ENCODE data around the gene APH1A. TPM values are rescaled to one million over a fixed set of nuclear protein-coding genes. Genes with fewer than 3 reads are reported as not detected.
"Not testable (repeated sequence)": the region's sequence is repeated elsewhere in the genome, so short reads cannot be mapped to it uniquely, and the experiment has no call there.

Gene APH1A
- total RNA-seq, 2 experiments from 2014 or later, result 62.4 to 89.3 TPM

DNA sequence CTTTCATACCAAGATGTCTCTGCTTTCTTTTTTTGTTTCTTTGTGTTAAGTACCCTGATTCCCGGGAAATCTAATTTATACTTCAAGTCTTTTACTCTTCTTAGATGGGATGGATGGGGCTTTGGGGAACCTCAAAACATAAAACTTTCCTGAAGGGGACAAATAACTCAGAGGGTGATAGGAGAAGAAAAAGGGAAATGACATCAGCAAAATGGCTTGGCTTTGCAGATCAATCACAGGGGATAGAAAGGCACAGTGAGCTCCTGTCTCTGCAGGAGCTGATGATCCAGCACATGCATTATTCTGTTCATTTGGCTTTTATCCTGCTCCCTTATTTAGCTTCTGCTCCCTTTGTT, 12.6 kb downstream of the APH1A start:
- no peak for ATAC-seq
- Mint-ChIP-seq H3K4me1 (peaks cover 11% of the 10 kb centered on the region), H3K36me3 (ENCODE audit: low read depth) (no peaks in the 10 kb centered on the region), H3K27ac (no peak overlapping the region), H3K4me3 (peak overlapping the region; percentile 40), H3K27me3 (peaks cover 28% of the 10 kb centered on the region), H3K9me3 (ENCODE audit: low read depth) (no peaks in the 10 kb centered on the region)
- DNase-seq, result no peak
- ChIA-PET CTCF (interaction anchor here (0.7 to 3.7 kb wide), 30 partner anchors 8 to 750 kb away, joined by 3 to 23 read pairs (median 4); partner anchors contain the start of genes APH1A, C1orf54, FALEC and PRPF3), POLR2A (interaction anchor here (0.6 to 1.5 kb wide), 5 partner anchors 17 to 108 kb away, joined by 3 to 8 read pairs (median 4); partner anchors contain the start of genes ANP32E, PRPF3 and RPRD2)
- intact Hi-C loops (cut with DNase I, micrococcal nuclease), result loop anchor here (1.0 to 10.0 kb wide), 9 partner anchors 13 to 741 kb away; partner anchors contain the start of genes PRPF3 (in 2 of the 2), APH1A (in 1 of the 2) and TARS2 (in 1 of the 2)

DNA sequence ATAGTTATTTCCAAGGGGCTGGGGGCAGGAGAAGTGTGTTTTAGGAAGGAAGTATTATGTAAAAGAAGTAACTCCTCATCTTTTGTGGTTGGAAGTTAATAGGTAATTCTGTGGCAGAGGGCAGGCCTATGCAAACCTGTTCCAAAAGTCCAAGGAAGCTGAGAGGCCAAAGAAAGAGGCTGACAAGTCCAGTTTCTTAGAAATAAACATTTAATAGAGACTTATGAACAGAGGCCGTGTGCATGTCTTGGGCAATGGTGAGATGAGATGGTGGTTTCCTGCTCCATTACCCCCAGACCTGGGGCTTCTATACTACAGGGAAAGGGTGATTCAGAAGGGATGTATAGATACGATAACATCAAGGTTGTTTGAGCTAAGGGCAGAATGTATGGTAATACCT, 18.9 kb downstream of the APH1A start:
- ChIA-PET POLR2A (interaction anchor here (0.7 kb wide), 1 partner anchor 76 kb away, joined by 5 read pairs; no protein-coding TSS in a partner anchor), CTCF (no interaction called here)
- ATAC-seq (no peak), DNase-seq (no peak)
- Mint-ChIP-seq H3K4me1 (no peaks in the 10 kb centered on the region), H3K9me3 (ENCODE audit: low read depth) (no peaks in the 10 kb centered on the region), H3K27me3 (peaks cover 4% of the 10 kb centered on the region), H3K36me3 (ENCODE audit: low read depth) (no peaks in the 10 kb centered on the region), H3K27ac (no peak overlapping the region), H3K4me3 (no peak overlapping the region)
- intact Hi-C loops (cut with DNase I, micrococcal nuclease), result loop anchor here (10.0 kb wide), 3 partner anchors 185 to 285 kb away; partner anchors contain the start of gene TARS2 (in 1 of the 2)

DNA sequence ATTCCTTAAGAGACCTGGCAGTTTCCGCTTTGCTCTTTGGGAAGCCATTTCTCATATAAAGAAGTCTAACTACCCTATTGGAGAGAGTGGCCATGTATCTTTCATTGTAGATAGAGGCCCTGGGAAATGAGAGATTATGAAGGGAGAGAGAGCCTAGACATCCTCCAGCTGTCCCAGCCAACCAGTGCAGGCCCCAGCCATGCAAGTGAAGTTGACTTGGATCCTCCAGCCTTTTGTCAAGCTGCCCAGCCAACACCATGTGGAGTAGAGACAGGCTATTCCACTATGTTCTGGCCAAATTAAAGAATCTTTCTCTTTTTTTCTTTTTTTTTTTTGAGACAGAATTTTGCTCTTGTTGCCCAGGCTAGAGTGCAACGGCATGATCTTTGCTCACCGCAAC, 25.8 kb downstream of the APH1A start:
- no peak overlapping the region for H3K4me3 Mint-ChIP-seq
- H3K27me3 Mint-ChIP-seq, result no peaks in the 10 kb centered on the region
- DNase-seq (no peak), ATAC-seq (no peak)
- H3K27ac Mint-ChIP-seq, result no peak overlapping the region
- CTCF ChIA-PET, result no interaction called here
- POLR2A ChIA-PET, result interaction anchor here (0.6 kb wide), 1 partner anchor 45 kb away, joined by 7 read pairs; no protein-coding TSS in a partner anchor
- intact Hi-C loops (cut with DNase I, micrococcal nuclease), result no loop called here
- H3K9me3 Mint-ChIP-seq (ENCODE audit: low read depth), result no peaks in the 10 kb centered on the region
- H3K4me1 Mint-ChIP-seq, result no peaks in the 10 kb centered on the region
- no peaks in the 10 kb centered on the region for H3K36me3 Mint-ChIP-seq (ENCODE audit: low read depth)

GRCh38 chr1:150237746-150238145, 31.1 kb downstream of the APH1A start:
- no peak for DNase-seq
- CTCF ChIA-PET, result interaction anchor here (0.6 kb wide), 1 partner anchor 405 kb away, joined by 3 read pairs; no protein-coding TSS in a partner anchor
- no peak for ATAC-seq
- POLR2A ChIA-PET, result no interaction called here
- intact Hi-C loops (cut with DNase I, micrococcal nuclease), result loop anchor here (2.0 to 10.0 kb wide), 4 partner anchors 45 to 377 kb away; partner anchors contain the start of genes CIART (in 1 of the 2) and OTUD7B (in 1 of the 2)
- H3K36me3 Mint-ChIP-seq (ENCODE audit: low read depth), result peaks cover 12% of the 10 kb centered on the region
- H3K27ac Mint-ChIP-seq, result no peak overlapping the region
- no peaks in the 10 kb centered on the region for H3K27me3 Mint-ChIP-seq
- no peak overlapping the region for H3K4me3 Mint-ChIP-seq
- peaks cover 12% of the 10 kb centered on the region for H3K4me1 Mint-ChIP-seq
- H3K9me3 Mint-ChIP-seq (ENCODE audit: low read depth), result no peaks in the 10 kb centered on the region

- peaks cover 14% of the 10 kb centered on the region for H3K4me1 Mint-ChIP-seq
- H3K4me3 Mint-ChIP-seq; H3K9me3 Mint-ChIP-seq (ENCODE audit: low read depth); DNase-seq; H3K27ac Mint-ChIP-seq; POLR2A ChIA-PET; ATAC-seq; H3K27me3 Mint-ChIP-seq: not testable (repeated sequence)
- CTCF ChIA-PET, result interaction anchor here (0.6 kb wide), 2 partner anchors 88 to 406 kb away, joined by 3 read pairs; no protein-coding TSS in a partner anchor
- peaks cover 12% of the 10 kb centered on the region for H3K36me3 Mint-ChIP-seq (ENCODE audit: low read depth)
- intact Hi-C loops (cut with DNase I, micrococcal nuclease), result loop anchor here (2.0 to 10.0 kb wide), 4 partner anchors 45 to 378 kb away; partner anchors contain the start of genes CIART (in 1 of the 2) and OTUD7B (in 1 of the 2)
These were observed 31.6 kb downstream of the APH1A start for GRCh38 chr1:150237176-150237575.

- H3K36me3 Mint-ChIP-seq (ENCODE audit: low read depth), result peaks cover 14% of the 10 kb centered on the region
- no peaks in the 10 kb centered on the region for H3K9me3 Mint-ChIP-seq (ENCODE audit: low read depth)
- ATAC-seq (no peak), DNase-seq (no peak)
- peaks cover 14% of the 10 kb centered on the region for H3K4me1 Mint-ChIP-seq
- POLR2A ChIA-PET, result interaction anchor here (1.4 kb wide), 1 partner anchor 20 kb away, joined by 4 read pairs; no protein-coding TSS in a partner anchor
- no peak overlapping the region for H3K4me3 Mint-ChIP-seq
- H3K27me3 Mint-ChIP-seq, result no peaks in the 10 kb centered on the region
- H3K27ac Mint-ChIP-seq, result no peak overlapping the region
- intact Hi-C loops (cut with DNase I, micrococcal nuclease), result loop anchor here (1.0 to 10.0 kb wide), 13 partner anchors 23 to 393 kb away; partner anchors contain the start of genes APH1A (in 2 of the 2), CIART (in 2 of the 2), RPRD2 (in 2 of the 2) and BOLA1 (in 1 of the 2)
- CTCF ChIA-PET, result interaction anchor here (0.6 kb wide), 1 partner anchor 172 kb away, joined by 3 read pairs; no protein-coding TSS in a partner anchor
These were observed 32.2 kb downstream of the APH1A start for GRCh38 chr1:150236614-150237100.

- H3K4me1 Mint-ChIP-seq, result peaks cover 14% of the 10 kb centered on the region
- no peaks in the 10 kb centered on the region for H3K27me3 Mint-ChIP-seq
- CTCF ChIA-PET, result interaction anchor here (0.6 to 0.7 kb wide), 2 partner anchors 171 to 329 kb away, joined by 3 read pairs; no protein-coding TSS in a partner anchor
- peak; percentile 96 for DNase-seq
- ATAC-seq, result peak; percentile 91
- intact Hi-C loops (cut with DNase I, micrococcal nuclease), result loop anchor here (1.0 to 10.0 kb wide), 14 partner anchors 23 to 641 kb away; partner anchors contain the start of genes APH1A (in 2 of the 2), CIART (in 2 of the 2), RPRD2 (in 2 of the 2) and ARNT (in 1 of the 2)
- peaks cover 17% of the 10 kb centered on the region for H3K36me3 Mint-ChIP-seq (ENCODE audit: low read depth)
- POLR2A ChIA-PET, result interaction anchor here (1.0 to 1.4 kb wide), 2 partner anchors 20 to 348 kb away, joined by 4 to 7 read pairs; a partner anchor contains a TSS
- no peak within 1 kb of the TSS for H3K4me3 Mint-ChIP-seq
- peak within 1 kb of the TSS; percentile 99 for H3K27ac Mint-ChIP-seq
- no peaks in the 10 kb centered on the region for H3K9me3 Mint-ChIP-seq (ENCODE audit: low read depth)
These were observed 32.8 kb downstream of the APH1A start, which contains the start of gene ANP32E for GRCh38 chr1:150235852-150236613. Gene ANP32E, minus strand, starts transcription at chr1:150236112. Its CDS starts 326 bp downstream, at chr1:150235786.

DNA sequence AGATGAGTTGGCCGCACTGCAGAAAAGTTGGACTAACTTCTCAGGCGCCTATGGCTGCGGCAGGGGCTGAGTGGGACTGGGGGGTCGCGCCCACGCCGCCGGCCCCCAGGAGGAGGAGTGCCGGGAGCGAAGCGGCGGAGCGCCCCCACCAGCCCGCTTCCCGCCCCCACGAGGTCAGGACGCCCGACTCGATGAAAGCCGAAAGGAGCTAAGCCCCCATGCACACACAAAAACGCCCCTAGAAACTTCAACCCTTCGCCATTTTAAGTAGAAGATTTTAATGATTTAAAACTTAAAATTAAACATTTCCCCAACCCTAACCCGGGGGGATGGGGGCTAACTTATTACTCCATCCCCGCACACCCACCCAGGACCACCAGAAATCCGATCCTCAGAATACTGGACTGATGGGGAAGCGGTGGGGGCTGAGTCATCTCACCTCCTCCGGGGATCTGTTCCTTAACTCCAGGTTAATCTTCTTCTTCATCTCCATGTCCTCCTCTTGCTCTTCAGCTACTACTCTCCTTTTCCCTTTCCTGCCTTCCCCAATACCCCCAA, 33.4 kb downstream of the APH1A start:
- CTCF ChIA-PET, result interaction anchor here (0.7 to 1.5 kb wide), 2 partner anchors 21 to 330 kb away, joined by 3 read pairs; no protein-coding TSS in a partner anchor
- POLR2A ChIA-PET, result interaction anchor here (1.0 to 1.4 kb wide), 2 partner anchors 21 to 348 kb away, joined by 4 to 7 read pairs; a partner anchor contains a TSS
- Mint-ChIP-seq H3K36me3 (ENCODE audit: low read depth) (peaks cover 23% of the 10 kb centered on the region), H3K4me1 (peaks cover 14% of the 10 kb centered on the region), H3K9me3 (ENCODE audit: low read depth) (no peaks in the 10 kb centered on the region), H3K4me3 (no peak overlapping the region), H3K27ac (no peak overlapping the region), H3K27me3 (no peaks in the 10 kb centered on the region)
- DNase-seq, result peak; percentile 54
- intact Hi-C loops (cut with DNase I, micrococcal nuclease), result loop anchor here (2.0 to 10.0 kb wide), 3 partner anchors 47 to 641 kb away; partner anchors contain the start of genes ARNT (in 1 of the 2) and CIART (in 1 of the 2)
- ATAC-seq, result no peak

DNA sequence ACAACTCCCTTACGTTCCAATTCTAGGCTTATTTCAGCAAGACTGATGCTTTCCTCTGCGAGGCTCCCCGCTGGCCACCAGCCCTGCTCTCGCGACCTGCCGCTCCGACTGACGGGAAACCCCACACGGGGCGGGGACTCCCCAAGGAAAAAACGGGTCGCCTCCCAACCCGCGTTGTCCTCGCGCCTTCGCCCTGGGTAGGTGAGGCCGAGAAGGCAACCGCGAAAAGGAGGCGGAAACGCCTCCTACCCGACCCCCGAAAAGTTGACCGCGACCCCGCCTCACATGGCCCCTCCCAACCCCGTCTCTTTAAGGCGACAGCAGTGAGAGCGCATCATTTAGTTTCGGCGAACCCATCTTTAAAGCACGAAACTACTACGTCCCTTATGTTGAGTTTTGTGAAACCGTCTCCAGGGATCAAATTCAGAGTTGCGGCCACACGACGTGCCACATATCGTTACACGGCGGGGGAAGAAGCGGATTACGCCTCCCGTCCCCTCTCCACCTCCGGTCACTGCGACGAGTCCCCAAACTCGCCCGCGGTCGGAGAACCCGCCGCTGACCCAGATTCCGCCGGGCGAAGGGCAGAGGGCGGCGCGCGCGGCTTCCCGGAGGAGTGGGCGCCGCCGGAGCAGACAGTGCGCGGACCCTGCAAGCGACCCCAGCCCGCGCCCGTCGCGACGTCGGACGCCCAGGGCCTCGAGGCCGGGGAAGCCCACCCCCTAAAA, 34.1 kb downstream of the APH1A start:
- no peaks in the 10 kb centered on the region for H3K9me3 Mint-ChIP-seq (ENCODE audit: low read depth)
- H3K27ac Mint-ChIP-seq, result peak overlapping the region; percentile 99
- ATAC-seq, result peak; percentile 46
- POLR2A ChIA-PET, result interaction anchor here (1.3 to 1.4 kb wide), 2 partner anchors 9 to 21 kb away, joined by 3 to 4 read pairs; no protein-coding TSS in a partner anchor
- peaks cover 14% of the 10 kb centered on the region for H3K4me1 Mint-ChIP-seq
- H3K4me3 Mint-ChIP-seq, result no peak overlapping the region
- peaks cover 28% of the 10 kb centered on the region for H3K36me3 Mint-ChIP-seq (ENCODE audit: low read depth)
- intact Hi-C loops (cut with DNase I, micrococcal nuclease), result loop anchor here (1.0 to 10.0 kb wide), 6 partner anchors 21 to 642 kb away; partner anchors contain the start of genes ARNT (in 1 of the 2), CIART (in 1 of the 2) and MRPS21 (in 1 of the 2)
- CTCF ChIA-PET, result interaction anchor here (0.7 to 1.9 kb wide), 4 partner anchors 12 to 330 kb away, joined by 3 to 4 read pairs (median 3); no protein-coding TSS in a partner anchor
- H3K27me3 Mint-ChIP-seq, result no peaks in the 10 kb centered on the region
- DNase-seq, result peak; percentile 95

- intact Hi-C loops (cut with DNase I, micrococcal nuclease), result loop anchor here (1.0 to 10.0 kb wide), 5 partner anchors 21 to 643 kb away; partner anchors contain the start of genes ARNT (in 1 of the 2) and MRPS21 (in 1 of the 2)
- no peak overlapping the region for H3K4me3 Mint-ChIP-seq
- DNase-seq (no peak), ATAC-seq (no peak)
- H3K27me3 Mint-ChIP-seq, result no peaks in the 10 kb centered on the region
- H3K9me3 Mint-ChIP-seq (ENCODE audit: low read depth), result no peaks in the 10 kb centered on the region
- POLR2A ChIA-PET, result interaction anchor here (0.6 to 1.3 kb wide), 6 partner anchors 9 to 688 kb away, joined by 3 to 6 read pairs (median 3); no protein-coding TSS in a partner anchor
- CTCF ChIA-PET, result interaction anchor here (0.6 to 1.9 kb wide), 6 partner anchors 9 to 130 kb away, joined by 3 to 6 read pairs (median 4); partner anchors contain the start of gene RPRD2
- peaks cover 29% of the 10 kb centered on the region for H3K36me3 Mint-ChIP-seq (ENCODE audit: low read depth)
- peak overlapping the region; percentile 99 for H3K27ac Mint-ChIP-seq
- peaks cover 14% of the 10 kb centered on the region for H3K4me1 Mint-ChIP-seq
These were observed 34.6 kb downstream of the APH1A start for GRCh38 chr1:150234309-150234565.

All from activated CD4-positive, alpha-beta T cell treated with anti-CD3 and anti-CD28 coated beads for 36 hours (primary cell).